NCI-H2107 treated with DMSO at 0.1 percent for 48 hours (cell line): Measurements from ENCODE around the gene C16orf96.
A peak's percentile ranks its signal among the peaks of the same experiment; 100 is the strongest.

Experiments used
- DNase-seq: peaks from one replicate; lab custom pipeline; 2025; ENCODE audit not compliant: unreplicated experiment; lab: John Stamatoyannopoulos, UW

The C16orf96 gene

GRCh38 chr16:4615384-4616046 lies 59.4 kb downstream of the C16orf96 start:
- no peak for DNase-seq

- peak; percentile 98 for DNase-seq
These were observed 60.1 kb downstream of the C16orf96 start for GRCh38 chr16:4616047-4616811.

GRCh38 chr16:4617880-4618279 lies 61.7 kb downstream of the C16orf96 start:
- no peak for DNase-seq

- DNase-seq, result no peak
These were observed 62.7 kb downstream of the C16orf96 start for GRCh38 chr16:4618645-4619418.

- DNase-seq, result no peak
These were observed 67.5 kb downstream of the C16orf96 start for GRCh38 chr16:4623593-4623992.

GRCh38 chr16:4624015-4624826 lies 68.1 kb downstream of the C16orf96 start, which contains the start of gene MGRN1:
TSS of gene MGRN1 (plus strand) at chr16:4624826. CDS start at chr16:4624961, 135 bp downstream.
- peak; percentile 94 for DNase-seq

GRCh38 chr16:4624827-4625559 lies 68.9 kb downstream of the C16orf96 start:
- DNase-seq, result no peak

GRCh38 chr16:4625560-4626159 lies 69.5 kb downstream of the C16orf96 start:
- no peak for DNase-seq

- no peak for DNase-seq
These were observed 70.3 kb downstream of the C16orf96 start for GRCh38 chr16:4626396-4626795.

GRCh38 chr16:4628283-4628682 lies 72.1 kb downstream of the C16orf96 start:
- no peak for DNase-seq

GRCh38 chr16:4631444-4631843 lies 75.3 kb downstream of the C16orf96 start:
- DNase-seq, result no peak

- DNase-seq, result no peak
These were observed 77.9 kb downstream of the C16orf96 start for GRCh38 chr16:4633910-4634635.

GRCh38 chr16:4634768-4635167 lies 78.6 kb downstream of the C16orf96 start:
- no peak for DNase-seq

- no peak for DNase-seq
These were observed 80.1 kb downstream of the C16orf96 start for GRCh38 chr16:4636196-4636595.

- DNase-seq, result no peak
These were observed 81.5 kb downstream of the C16orf96 start for GRCh38 chr16:4637501-4638166.

GRCh38 chr16:4639899-4640509 lies 83.9 kb downstream of the C16orf96 start:
- DNase-seq, result no peak

- DNase-seq, result no peak
These were observed 84.6 kb downstream of the C16orf96 start for GRCh38 chr16:4640572-4641305.
